ENCODE data around the gene C7orf57.
"Not testable (repeated sequence)": the region's sequence is repeated elsewhere in the genome, so short reads cannot be mapped to it uniquely, and the experiment has no call there.

Gene C7orf57

DNA sequence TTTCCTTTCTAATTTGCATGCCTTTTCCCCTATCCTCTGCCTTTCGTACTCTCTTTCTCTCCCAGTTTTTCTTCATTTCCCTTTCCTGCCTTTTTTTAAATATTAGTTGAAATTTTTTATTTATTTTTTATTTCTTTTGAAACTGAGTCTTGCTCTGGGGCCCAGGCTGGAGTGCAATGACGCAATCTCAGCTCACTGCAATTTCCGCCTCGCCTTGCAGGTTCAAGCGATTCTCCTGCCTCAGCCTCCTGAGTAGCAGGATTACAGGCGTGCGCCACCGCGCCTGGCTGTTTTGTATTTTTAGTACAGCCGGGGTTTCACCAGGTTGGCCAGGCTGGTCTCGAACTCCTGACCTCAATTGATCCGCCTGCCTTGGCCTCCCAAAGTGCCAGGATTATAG, 35.9 kb upstream of the C7orf57 start:
- H3K4me3 ChIP-seq (ENCODE audit: low read length) = no peak overlapping the region
- no peak for DNase-seq (ENCODE audit: low read depth)
- TF ChIP-seq, protein P1, sequence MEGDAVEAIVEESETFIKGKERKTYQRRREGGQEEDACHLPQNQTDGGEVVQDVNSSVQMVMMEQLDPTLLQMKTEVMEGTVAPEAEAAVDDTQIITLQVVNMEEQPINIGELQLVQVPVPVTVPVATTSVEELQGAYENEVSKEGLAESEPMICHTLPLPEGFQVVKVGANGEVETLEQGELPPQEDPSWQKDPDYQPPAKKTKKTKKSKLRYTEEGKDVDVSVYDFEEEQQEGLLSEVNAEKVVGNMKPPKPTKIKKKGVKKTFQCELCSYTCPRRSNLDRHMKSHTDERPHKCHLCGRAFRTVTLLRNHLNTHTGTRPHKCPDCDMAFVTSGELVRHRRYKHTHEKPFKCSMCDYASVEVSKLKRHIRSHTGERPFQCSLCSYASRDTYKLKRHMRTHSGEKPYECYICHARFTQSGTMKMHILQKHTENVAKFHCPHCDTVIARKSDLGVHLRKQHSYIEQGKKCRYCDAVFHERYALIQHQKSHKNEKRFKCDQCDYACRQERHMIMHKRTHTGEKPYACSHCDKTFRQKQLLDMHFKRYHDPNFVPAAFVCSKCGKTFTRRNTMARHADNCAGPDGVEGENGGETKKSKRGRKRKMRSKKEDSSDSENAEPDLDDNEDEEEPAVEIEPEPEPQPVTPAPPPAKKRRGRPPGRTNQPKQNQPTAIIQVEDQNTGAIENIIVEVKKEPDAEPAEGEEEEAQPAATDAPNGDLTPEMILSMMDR (conservative IDR thresholded peaks at IDR 0.05; ENCODE audit: low read length) = no peak

DNA sequence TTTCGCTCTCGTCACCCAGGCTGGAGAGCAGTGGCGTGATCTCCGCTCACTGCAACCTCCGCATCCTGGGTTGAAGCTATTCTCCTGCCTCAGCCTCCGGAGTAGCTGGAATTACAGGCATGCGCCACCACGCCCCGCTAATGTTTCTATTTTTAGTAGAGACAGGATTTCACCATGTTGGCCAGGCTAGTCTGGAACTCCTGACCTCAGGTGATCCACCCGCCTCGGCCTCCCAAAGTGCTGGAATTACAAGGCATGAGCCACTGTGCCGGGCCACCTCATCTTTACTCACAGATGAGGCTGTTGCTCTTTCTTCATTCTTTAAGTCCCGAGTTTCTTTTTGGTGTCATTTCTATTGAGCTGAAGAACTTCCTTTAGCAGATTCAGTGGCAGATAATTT, 35.2 kb upstream of the C7orf57 start:
- H3K4me3 ChIP-seq (ENCODE audit: low read length); DNase-seq (ENCODE audit: low read depth): not testable (repeated sequence)

DNA sequence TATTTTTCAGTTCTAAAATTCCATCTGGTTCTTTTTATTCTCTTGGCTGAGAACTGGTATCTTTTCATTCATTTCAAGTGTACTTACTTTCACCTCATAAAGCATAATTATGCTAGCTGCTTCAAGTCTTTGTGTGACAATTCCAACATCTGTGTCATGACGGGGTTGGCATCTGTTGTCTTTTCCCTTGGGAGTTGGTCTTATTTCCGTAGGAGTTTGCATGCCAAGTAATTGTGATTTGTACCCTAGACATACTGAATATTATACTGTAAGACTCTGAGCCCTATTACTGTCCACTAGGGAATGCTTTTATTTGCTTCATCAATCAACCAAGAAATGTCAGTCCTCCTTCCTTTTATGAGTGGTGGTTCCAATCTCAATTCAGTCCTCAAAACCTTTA, 31.3 kb upstream of the C7orf57 start:
- no peak overlapping the region for H3K4me3 ChIP-seq (ENCODE audit: low read length)
- TF ChIP-seq, protein P1 (conservative IDR thresholded peaks at IDR 0.05; ENCODE audit: low read length) = no peak
- DNase-seq (ENCODE audit: low read depth) = peak; percentile 20

DNA sequence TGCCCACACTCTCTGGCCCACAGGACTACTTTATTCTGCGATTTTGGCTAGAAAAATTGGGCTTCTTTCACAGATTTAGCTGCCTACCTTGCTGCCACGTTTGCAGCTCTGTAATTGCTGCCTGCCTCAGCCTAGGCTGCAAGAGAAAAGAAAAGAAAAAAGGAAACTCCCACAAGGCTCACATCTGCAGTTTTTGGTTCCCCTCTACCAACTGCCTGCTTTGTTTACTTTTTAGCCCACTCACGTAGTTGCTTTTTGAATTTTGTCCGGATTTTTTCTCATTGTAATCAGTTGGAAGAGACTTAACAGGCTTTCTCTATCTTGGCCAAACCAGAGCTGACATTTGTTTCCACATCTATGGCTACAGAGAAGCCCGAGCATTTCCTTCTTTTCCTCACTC, 30.7 kb upstream of the C7orf57 start:
- DNase-seq (ENCODE audit: low read depth) = no peak
- H3K4me3 ChIP-seq (ENCODE audit: low read length) = no peak overlapping the region
- TF ChIP-seq, protein P1 (conservative IDR thresholded peaks at IDR 0.05; ENCODE audit: low read length) = no peak

DNA sequence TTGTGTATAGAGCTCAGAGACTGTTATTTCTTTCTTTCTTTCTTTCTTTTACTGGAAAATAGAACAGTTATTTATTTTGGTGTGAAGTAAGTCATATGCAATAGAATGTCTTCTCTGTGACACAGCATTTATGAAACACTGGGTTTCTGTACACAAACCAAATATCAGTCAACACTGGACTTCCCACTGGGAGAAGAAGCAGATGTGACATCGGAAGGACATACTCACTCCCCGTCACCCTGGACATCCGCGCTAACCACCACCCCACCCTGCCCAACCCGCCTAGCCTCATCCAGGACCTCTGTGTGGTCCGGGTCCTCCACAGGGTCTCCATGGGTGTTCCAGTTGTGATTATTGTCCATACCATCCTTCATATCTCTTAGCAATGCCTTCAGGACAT, 28.5 kb upstream of the C7orf57 start:
- no peak for DNase-seq (ENCODE audit: low read depth)
- TF ChIP-seq, protein P1 (conservative IDR thresholded peaks at IDR 0.05; ENCODE audit: low read length) = no peak
- no peak overlapping the region for H3K4me3 ChIP-seq (ENCODE audit: low read length)

DNA sequence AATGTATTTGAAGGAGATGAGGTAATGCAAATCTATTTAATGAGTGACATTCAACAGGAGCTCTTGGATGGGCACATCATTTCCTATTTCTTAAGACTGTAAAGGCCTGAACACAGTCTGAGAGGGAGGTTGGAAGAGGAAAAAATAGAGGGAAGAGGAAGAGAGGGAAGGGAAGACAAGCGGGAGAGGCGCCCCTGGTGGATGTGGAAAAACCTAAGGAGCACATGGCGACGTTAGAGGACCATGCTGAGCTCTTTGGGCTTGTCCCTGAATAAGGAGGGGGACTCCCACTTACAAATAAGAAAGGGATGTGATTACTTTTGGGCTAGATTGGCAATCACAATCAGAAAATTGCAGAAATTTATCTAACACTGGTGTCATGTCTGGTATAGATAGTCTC, 26.1 kb upstream of the C7orf57 start:
- no peak for DNase-seq (ENCODE audit: low read depth)
- H3K4me3 ChIP-seq (ENCODE audit: low read length) = no peak overlapping the region
- TF ChIP-seq, protein P1 (conservative IDR thresholded peaks at IDR 0.05; ENCODE audit: low read length) = no peak

DNA sequence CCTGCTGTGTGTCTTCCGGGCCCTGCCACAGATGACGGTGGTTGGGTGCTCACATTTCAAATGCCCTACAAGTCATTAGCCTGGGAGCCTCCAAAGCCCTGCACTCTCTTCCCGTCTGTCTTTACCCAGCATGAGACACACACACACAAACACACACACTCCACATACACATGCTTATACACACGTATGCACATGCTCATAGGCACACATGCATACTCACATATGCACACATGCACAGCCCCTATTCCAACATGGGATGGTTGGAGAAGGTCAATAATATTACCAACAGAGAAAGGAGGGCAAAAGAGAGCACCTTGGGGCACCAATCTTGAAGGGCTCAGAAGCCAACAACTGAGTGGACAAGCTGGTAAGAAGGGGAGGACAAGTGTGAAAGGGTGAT, 25.4 kb upstream of the C7orf57 start:
- no peak for DNase-seq (ENCODE audit: low read depth)
- no peak overlapping the region for H3K4me3 ChIP-seq (ENCODE audit: low read length)
- TF ChIP-seq, protein P1 (conservative IDR thresholded peaks at IDR 0.05; ENCODE audit: low read length) = no peak

DNA sequence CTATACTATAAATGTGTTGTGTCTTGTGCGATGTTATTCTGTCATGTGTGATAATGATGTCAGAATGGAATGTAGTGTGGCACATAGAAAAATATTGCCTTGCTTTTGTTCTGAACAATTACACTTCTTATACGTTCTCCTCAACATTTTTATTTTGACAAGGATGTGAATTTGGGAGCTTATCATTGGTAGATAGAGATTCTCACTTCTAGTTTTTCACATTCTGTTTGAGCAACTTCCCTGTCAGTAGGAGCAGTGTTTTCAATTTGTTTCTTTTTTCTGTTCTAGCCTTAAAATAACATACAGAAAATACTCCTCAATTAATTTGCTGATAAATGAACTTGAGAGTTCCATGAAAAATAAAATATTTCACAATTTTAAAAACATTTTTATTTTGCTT, 24.0 kb upstream of the C7orf57 start:
- H3K4me3 ChIP-seq (ENCODE audit: low read length) = no peak overlapping the region
- DNase-seq (ENCODE audit: low read depth) = no peak
- TF ChIP-seq, protein P1 (conservative IDR thresholded peaks at IDR 0.05; ENCODE audit: low read length) = no peak

Data from AG10803 (cell line).